Activated CD4-positive, CD25-positive, alpha-beta regulatory T cell treated with anti-CD3 and anti-CD28 coated beads, Interleukin-2, amount 50 U/mL, for 16 hours (primary cell): ENCODE measurements around the gene EPS8L3.
"Not testable (repeated sequence)": the region's sequence is repeated elsewhere in the genome, so short reads cannot be mapped to it uniquely, and the experiment has no call there.

ENCODE experiments used
- DNase-seq: peaks from one replicate; pipeline ENCODE4 v3.0.0-alpha.2; 2020; ENCODE audit warnings: low read depth, low spot score

EPS8L3 gene

DNA sequence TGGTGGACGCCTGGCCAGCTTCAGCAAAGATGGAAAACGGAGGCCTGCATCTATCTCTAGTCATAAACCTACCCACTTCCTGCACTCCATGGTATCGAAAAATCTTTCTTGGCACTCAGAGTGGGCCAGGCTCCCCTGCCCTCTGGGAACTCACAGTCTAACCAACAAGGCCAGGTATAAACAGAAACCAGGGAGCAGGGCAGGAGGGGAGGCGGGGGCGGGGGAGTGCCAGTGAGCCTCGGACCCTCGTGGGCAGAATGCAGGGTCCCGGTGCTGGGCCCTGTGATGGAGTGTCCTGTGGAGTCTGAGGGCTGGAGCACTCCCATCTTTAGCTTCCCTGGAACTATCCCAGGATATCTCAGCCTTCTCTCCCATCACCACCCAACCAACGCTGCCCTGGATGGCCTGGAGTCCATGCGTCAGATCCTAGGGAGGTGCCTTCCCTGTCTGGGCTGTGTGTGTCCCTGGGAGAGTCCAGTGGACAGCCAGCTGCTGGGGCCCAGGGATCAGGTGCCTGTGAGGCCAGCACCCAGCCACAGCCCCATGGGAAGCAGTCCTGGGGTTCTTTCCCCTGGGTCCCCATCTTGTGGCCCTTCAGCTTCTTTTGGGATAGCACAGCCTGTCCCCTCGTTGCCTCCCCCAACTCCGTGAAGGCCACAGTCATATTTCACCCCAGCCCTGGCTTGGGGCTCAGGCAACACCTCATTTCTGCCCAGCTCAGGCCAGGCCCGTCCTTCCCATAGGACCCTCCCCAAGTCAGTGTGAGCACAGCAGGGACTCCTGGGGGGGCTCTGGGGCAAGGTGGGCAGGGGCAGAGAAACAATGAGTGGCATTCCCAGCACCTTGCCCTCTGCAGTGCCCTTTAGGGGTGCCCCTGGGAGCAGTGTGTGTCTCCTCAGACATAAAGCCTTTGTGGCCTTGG, 1.1 kb upstream of the EPS8L3 start:
- DNase-seq = no peak

DNA sequence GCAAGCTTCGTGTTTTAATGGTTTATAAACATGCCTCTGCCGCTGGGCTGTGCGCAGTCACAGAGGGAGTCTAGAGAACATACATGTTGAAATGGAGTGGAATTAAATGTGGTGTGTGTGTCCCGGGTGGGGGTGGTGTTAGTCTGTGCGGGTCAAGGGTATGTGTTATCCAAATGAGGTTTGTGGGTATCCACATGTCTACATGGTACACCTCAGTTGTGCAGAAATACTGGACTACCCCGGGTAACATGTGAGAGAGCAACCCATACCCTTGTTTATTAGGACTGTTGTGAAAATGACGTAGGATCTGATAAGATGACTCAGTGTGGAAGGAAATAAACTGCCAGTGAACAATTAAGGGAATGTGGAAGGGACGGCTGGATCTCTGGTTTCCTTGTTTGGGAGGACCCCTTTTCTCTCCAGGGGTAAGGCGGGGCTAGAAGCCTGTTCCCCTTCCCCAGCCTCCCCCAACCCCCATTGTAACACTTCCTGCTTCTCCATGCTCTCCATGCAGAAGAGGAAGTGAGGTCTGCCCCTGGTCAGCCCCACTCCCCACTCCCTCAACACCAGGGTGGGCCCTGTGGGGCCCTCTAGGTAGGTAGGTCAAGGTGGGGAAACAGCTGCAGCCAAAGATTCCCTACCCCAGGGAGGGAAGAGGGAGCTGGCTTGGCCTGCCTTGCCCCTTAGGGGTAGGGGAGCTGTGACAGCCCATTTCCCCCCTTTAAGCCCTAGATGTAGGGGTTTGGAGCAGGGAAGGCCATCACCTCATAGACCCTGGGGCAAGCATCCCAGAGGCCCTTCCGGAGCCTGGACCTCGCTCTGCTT, 690 bp downstream of the EPS8L3 start:
- no peak for DNase-seq

DNA sequence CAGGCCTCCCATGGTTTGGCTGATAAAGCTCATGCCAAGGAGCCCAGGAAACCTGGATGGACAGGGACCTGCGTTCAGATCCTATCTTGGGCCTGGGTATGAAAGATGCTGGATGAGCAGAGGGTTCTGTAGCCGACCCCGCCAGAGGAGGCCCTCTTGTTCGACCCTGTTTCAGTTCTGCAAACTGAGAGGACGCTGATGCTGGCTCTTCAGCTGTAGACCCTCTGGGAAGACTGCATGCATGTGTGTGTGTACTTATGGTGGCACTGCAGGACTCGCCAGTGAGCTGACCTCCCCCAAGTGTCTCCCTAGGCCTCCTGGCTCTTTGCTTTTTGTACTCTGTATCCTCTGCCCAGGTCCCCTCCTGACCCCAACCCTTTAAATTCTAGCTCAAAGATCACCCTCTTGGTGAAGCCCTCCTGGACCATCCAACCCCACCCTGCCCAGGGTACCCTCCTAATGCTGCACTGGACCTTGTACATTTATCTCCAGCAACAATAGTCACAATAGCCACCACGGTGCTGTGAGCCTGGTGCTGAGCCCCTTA, 1.6 kb downstream of the EPS8L3 start:
- no peak for DNase-seq

DNA sequence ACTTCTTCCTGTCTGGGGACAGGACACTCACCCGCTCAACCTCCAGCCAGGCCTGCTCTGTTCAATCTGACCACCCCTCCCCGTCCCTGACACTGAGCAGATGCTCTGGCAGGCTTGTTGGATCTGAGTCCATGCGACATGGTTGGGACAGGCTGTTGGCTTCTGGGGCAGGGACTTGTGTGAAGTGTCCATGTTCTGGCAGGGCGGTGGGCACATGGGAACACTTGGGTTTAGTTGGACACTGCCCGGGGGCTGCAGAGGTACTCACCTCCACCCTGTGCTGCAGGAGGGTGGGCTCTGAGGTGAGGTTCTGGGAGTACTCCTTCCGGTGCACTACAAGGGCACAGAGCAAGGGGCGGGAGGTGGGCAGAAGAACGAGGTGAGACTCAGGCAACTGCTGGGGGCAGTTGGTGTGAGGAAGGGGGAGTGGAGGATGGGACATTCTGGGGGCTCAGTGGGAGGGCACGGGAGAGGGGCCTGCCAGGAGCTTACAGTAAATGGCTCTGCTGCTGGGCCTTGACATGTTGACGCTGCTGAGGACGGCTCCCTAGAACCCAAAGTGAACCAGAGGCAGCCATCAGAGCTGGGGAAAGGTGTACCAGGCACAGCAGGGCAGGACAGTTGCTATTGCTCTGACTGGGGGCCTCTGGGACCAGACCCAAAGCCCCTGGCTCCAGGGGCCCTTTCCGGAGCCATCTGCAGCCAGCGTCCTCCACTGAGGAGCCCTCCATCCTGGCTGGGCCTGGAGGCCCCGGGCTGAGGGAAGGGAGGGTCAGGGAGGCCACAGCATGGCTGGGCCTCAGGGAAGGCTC, 2.3 kb downstream of the EPS8L3 start:
- no peak for DNase-seq

DNA sequence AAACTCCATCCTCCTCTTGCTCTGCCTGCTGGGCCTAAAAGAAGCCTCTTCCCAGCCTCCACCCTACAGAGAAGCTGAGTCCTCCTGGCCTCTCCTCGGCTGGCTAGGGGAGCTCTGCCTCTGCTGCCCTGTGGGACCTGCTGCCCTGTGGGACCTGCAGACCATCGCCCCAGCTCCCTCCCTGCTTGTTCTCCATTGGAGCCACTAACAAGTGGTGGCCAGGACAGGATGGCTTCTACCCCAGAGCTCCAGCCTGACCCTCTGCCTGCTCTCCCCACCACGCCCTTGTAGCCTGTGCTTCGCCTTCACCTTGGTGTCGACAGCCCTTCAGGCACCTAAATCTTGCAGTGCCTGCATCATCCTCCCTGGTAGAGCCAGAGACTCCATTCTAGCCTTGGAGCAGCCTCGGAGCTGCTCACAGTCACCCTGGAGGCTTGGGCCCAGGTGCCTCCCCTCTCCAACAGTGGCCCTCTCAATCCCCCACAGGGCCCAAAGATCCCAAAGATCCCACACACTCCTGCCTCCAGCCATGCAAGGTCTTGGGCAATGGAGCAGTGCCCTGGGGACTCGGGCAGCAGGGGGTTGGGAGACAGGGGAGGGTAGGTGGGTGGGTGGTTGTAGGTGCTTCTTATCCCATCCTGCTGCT, 3.0 kb downstream of the EPS8L3 start:
- no peak for DNase-seq

DNA sequence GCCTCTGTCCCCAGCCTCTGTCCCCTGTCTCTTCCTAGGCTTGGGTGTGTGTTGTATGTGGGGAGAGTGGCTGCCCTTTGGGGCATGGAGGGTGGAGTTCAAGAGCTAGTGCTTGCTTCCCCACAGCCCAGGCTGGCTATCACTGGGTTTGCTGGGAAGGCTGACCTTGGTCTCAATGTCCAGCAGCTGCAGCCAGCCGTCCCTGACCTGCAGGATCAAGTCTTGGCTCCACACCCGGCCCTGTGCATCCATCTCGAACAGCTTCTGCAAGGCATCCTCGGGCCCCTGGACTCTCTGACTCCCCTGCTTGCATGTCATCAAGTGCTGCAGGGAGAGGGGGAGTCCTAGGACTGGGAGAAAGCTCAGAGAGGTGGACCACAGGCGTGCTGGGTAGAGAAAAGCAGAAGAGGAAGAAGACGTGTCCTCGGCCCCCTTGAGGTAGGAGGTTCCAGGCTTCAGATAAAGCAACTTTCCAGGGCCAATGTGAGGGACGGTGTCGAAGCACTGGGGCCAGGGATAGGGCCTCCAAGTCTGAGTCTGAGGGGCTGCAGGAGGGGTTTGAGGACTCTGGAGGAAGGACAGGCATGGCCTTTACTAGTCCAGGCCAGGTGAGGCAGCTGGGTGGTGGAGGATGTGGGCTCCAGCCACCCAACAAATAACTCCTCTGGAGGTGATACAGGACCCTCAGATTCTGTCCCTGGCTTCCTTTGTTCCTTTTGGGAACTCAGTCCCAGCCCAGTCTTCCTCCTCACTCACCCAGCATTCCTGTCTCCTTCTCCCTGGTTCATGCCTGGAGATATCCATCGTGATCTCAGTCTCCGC, 4.0 kb downstream of the EPS8L3 start:
- no peak for DNase-seq

DNA sequence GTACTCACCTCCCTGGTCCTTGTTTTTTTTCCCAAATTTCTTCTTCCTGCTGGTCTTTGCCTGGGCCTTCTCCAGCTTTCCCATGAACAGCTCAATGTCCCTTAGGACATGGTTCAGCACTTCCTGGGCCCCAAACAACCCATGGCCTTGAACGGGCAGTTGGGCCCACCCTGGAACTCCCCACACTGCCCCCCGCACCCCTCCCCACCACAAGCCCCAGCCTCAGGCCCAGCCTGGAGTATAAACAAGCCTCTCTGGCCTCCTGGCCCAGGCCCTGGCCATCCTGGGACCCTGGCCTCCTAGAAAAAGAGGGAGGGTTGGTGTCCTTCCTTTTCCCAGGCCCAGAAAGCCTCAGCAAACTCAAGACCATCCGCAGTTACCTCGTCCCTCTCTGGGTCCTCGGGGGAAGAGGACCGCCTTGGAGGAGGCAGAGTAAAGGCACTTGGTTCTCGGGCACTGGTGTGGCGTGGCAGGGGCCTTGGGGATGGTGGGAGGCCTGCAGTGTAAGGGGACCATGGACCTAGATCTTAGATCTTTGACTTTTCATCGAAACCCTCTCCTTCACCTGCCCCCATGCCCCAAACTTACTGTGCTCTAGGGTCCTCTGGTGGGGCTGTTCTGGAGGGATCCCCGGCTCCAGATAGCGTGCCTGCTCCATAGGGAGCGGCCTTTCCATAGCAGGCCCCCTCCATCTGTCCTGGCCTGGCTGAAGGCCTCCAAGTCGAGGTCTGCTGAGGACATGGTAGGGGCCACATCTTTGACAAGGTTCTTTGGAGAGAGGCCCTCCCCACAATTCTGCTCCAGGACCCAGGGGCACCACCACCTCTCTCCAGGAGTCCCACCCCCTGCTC, 5.6 kb downstream of the EPS8L3 start:
- DNase-seq = no peak

DNA sequence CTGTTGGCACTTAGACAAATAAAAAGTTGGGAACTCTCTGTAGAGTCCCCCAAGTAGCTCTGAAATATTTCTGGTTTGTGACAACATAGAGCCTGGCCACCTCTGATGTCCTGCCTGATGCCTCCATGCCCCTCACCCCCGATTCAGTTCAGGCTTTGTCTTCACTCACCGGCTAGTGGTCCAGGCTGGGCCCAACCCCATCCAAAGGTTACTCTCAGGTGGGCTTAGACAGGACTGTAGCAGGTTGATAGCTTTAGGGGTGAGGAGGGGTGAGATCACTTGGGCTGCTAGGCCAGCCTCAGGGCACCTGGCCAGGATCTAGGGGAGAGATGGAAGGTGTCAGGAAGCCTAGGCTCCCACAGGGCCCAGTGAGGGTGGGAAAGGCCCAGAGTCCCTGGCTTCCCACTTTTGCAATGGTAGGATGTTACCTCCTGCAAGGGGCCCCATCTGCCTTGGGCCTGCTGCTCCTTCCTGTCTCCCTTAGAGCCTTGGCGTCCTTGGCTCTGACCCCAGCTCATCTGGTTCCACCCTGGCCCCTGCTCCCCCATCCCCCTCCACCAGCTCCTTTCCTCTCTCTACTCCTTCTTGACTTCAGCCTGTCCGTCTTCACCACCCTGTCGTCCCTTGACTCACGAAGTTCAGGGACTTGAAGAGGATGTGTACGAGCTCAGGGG, 6.7 kb downstream of the EPS8L3 start:
- no peak for DNase-seq

DNA sequence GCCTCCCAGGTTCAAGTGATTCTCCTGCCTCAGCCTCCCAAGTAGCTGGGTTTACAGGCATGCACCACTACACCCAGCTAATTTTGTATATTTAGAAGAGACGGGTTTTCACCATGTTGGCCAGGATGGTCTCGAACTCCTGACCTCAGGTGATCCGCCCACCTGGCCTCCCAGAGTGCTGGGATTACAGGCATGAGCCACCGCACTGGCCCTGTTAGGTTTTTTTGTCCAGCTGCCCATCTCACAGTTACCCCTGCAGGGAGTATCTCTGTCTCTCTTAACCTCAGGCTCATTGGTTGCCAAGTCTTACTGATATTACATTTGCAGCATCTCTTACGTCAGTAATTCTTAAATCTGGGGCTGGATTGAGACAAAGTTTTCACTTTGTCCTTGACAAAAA, 7.4 kb downstream of the EPS8L3 start:
- DNase-seq = not testable (repeated sequence)

DNA sequence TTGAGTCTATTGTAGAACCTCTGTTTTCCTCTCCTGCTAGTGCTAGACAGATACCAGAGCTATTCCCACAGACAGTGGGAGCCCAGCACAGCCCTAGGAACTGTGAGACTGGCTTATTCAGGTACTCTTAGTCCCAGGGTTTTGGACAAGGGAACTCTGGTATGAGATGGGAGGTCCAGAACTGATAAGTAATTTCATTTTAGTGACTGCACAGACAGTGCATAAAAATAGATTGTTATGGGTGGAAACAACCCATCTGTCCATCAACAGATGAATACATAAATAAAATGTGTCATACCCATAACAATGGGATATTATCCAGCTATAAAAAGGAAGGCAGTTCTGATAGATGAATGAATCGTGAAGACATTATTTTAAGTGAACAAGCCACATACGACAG, 9.0 kb downstream of the EPS8L3 start:
- DNase-seq = no peak

DNA sequence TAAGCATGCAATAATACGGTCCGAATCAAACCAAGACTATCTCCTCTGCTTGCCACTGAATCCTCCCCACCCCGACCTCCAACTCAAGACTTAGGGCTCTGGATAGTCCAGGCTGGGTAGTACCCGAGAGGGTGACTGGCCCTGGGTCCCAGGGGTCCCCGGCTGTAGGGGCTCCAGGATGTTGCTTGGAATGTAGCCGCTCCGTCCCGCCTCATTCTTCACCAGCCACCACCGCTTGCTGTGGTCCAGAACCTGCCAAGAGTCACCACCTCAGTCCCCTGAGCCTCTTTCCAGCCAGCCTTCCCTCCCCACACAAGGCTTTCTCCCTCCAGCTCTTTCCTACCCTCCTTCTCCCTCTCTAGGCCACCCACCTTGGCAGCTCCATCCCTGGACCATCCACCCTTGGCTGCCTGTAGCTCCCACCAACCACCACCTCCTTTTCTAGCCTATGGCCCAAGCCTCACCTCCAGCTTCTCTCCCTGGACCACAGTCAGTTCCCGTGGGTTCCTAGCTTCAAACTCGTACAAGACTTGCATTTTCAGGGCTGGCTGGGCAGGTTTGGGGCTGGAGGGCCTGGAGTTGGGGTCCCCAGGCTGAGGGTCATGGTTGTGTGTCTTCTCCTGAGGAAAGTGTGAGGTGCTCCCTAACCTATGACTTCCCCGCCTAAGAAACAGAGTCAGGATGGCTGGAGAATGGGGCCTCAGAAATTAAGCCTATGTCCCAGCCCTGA, 12.0 kb downstream of the EPS8L3 start:
- no peak for DNase-seq

DNA sequence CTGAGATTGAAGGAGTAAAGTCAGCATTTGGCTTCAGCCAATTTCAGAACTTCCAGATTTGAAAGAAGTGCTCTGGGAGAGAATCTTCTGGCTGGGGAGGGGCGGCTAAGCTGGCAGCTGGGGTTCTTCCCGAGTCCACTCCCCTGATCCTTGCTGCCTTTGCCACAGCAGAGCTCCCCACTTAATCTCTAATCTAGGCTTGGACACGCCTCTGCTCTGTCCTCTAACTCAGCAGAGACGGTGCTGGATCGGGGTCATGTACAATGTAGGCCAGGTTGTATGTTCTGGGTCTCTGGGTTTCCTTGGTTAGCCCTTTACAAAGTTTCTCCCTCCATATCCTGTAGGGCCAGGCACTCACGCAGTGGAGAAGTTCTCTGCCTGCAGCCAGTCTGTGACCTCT, 12.8 kb downstream of the EPS8L3 start:
- DNase-seq = no peak

DNA sequence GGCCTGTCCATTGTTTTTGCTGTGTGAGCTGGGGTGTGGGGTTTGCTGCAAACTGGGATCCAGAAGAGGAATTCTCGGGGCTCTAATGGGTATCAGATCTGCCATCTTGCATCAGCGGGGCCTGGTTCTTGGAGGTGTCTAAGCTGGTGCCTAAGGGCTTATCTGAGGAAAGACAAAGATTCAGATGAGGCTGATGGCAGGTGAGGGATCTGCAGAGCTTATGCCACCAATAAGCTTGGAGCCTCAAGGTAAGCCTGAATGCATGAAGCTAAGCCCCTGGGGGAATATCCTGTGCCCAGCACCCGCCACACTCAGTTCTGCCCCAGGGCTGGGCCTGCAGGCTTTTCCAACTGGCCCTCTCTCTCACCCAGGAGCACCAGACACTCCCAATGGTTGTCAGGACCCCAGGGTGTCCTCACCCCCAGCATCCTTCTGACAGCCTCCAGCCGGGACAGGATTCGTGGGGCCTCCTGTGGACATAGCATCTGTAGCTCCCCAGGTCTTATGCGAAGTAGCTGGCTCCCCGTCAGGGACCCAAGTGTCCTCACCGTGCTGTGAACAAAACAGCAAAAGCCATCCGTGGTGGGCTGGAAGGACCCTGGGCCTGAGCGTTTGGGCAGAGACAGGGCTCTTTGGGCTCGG, 13.4 kb downstream of the EPS8L3 start:
- DNase-seq = no peak

DNA sequence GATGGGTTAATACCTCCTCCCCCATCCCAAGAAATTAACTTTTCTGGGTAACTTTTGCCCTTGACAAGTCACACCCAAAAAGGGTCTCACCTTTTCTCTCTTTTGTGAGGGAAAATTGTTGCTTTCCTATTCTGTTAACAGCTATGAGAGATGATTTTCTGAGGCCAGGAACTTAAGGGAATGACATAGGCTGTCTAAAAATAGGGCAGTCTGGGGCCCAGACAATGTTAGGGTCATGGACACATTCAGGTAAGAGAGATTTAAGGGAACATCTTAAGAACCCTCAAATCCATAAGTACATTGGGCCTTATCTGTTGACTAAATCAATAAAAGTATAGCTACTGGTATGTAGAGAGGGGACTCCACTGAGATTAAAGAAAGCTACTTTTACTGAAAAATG, 14.5 kb downstream of the EPS8L3 start:
- no peak for DNase-seq

DNA sequence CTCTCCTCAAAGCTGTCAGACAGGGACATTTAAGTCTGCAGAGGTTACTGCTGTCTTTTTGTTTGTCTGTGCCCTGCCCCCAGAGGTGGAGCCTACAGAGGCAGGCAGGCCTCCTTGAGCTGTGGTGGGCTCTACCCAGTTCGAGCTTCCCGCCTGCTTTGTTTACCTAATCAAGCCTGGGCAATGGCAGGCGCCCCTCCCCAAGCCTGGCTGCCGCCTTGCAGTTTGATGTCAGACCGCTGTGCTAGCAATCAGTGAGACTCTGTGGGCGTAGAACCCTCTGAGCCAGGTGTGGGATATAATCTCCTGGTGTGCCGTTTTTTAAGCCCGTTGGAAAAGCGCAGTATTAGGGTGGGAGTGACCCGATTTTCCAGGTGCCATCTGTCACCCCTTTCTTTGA, 15.4 kb downstream of the EPS8L3 start:
- not testable (repeated sequence) for DNase-seq

DNA sequence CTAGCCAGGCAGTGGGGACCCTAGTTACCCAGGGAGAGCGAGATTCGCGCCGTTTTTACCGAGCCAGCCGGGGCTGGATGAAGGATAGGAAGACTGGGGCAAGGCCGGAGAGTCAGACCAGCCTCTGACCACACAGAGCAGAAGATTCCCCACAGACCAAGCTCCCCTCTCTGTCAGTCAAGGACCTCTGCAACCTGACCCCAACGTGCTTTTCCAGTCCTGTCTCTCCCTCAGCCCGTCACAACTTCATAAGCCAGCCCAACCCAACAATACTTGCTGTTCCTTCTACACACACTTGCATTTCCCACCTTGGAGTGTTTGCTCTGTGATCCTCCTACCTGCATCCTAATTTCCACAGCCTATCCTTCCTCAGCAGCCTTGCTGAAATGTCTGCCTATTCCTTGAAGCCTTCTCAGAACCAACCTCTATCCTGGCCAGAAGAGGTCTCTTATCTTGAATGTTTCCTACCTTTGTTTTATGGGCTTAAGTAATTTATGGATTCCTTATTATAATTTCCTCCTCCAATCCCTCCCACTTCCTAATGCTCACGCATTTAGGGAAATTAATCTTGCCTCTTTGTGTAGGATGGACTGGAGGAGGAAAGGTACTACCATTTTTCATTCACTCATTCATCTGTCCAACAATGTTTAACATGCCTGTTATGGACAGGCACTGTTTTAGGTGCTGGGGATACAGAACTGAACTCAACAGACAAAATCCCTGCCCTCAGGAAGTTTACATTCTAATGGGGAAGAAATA, 22.9 kb downstream of the EPS8L3 start, which contains the start of gene GSTM3:
GSTM3 (minus strand) TSS at position 424 of the 759 bp plus-strand sequence. CDS start 751 bp downstream, outside the sequence.
- no peak for DNase-seq
